ENCODE results near the gene FBXL7.

- TF ChIP-seq CTCF (IDR thresholded peaks at IDR 0.05) = no peak
- TF ChIP-seq EZH2 (IDR thresholded peaks at IDR 0.05; ENCODE audit: borderline replicate concordance, insufficient read depth, low read depth, low read length, poor library complexity, severe bottlenecking) = no peak
Observed at GRCh38 chr5:15618938-15619337, 119.0 kb downstream of the FBXL7 start.

All from B cell (primary cell).